ENCODE data around the gene SAP130.

- no peak for TF ChIP-seq POLR2A (IDR thresholded peaks at IDR 0.05)
- no peak for TF ChIP-seq CTCF (IDR thresholded peaks at IDR 0.05)
Observed at GRCh38 chr2:127901339-127902056, 126.4 kb downstream of the SAP130 start.
